ENCODE data around the gene PARP8.
"Not testable (repeated sequence)": the region's sequence is repeated elsewhere in the genome, so short reads cannot be mapped to it uniquely, and the experiment has no call there.

The PARP8 gene

GRCh38 chr5:50666261-50667022, at the start of gene PARP8:
PARP8 (plus strand) TSS chr5:50666637; CDS start chr5:50667096, 459 bp downstream.
- peak in 41 of 42 donors; percentile 20 to 78 (median 50) for DNase-seq
- intact Hi-C loops (cut with DNase I) = loop anchor here (10.0 kb wide), 1 partner anchor 78 kb away; no protein-coding TSS in a partner anchor

GRCh38 chr5:50623666-50624065, 42.8 kb upstream of the PARP8 start:
- intact Hi-C loops (cut with DNase I) = no loop called here
- no peak for DNase-seq

GRCh38 chr5:50634866-50635265, 31.6 kb upstream of the PARP8 start:
- intact Hi-C loops (cut with DNase I) = not testable (repeated sequence)
- peak in 15 of 42 donors; percentile 3 to 39 (median 16) for DNase-seq

GRCh38 chr5:50637576-50637975, 28.9 kb upstream of the PARP8 start:
- intact Hi-C loops (cut with DNase I); DNase-seq: not testable (repeated sequence)

GRCh38 chr5:50646591-50646990, 19.8 kb upstream of the PARP8 start:
- no peak for DNase-seq
- intact Hi-C loops (cut with DNase I) = no loop called here

- DNase-seq = no peak
- intact Hi-C loops (cut with DNase I) = no loop called here
Measured at GRCh38 chr5:50647726-50648125, 18.7 kb upstream of the PARP8 start.

GRCh38 chr5:50653946-50654345, 12.5 kb upstream of the PARP8 start:
- no peak for DNase-seq
- intact Hi-C loops (cut with DNase I) = no loop called here

GRCh38 chr5:50655067-50655809, 11.2 kb upstream of the PARP8 start:
- intact Hi-C loops (cut with DNase I) = no loop called here
- DNase-seq = no peak

GRCh38 chr5:50655810-50656205, 10.6 kb upstream of the PARP8 start:
- intact Hi-C loops (cut with DNase I) = no loop called here
- DNase-seq = no peak

- intact Hi-C loops (cut with DNase I) = no loop called here
- no peak for DNase-seq
Measured at GRCh38 chr5:50657044-50657443, 9.4 kb upstream of the PARP8 start.

GRCh38 chr5:50658246-50658645, 8.2 kb upstream of the PARP8 start:
- no peak for DNase-seq
- intact Hi-C loops (cut with DNase I) = no loop called here

- intact Hi-C loops (cut with DNase I) = loop anchor here (10.0 kb wide), 1 partner anchor 81 kb away; no protein-coding TSS in a partner anchor
- DNase-seq = peak in 18 of 42 donors; percentile 6 to 56 (median 28)
Measured at GRCh38 chr5:50663636-50664035, 2.8 kb upstream of the PARP8 start.

GRCh38 chr5:50665091-50665490, 1.3 kb upstream of the PARP8 start:
- intact Hi-C loops (cut with DNase I) = loop anchor here (10.0 kb wide), 1 partner anchor 80 kb away; no protein-coding TSS in a partner anchor
- no peak for DNase-seq

GRCh38 chr5:50665761-50666202, 655 bp upstream of the PARP8 start:
- intact Hi-C loops (cut with DNase I) = loop anchor here (10.0 kb wide), 1 partner anchor 79 kb away; no protein-coding TSS in a partner anchor
- peak in 15 of 42 donors; percentile 7 to 48 (median 21) for DNase-seq

- intact Hi-C loops (cut with DNase I) = loop anchor here (10.0 kb wide), 1 partner anchor 78 kb away; no protein-coding TSS in a partner anchor
- DNase-seq = peak in 40 of 42 donors; percentile 21 to 71 (median 42)
Measured at GRCh38 chr5:50667023-50667652, 701 bp downstream of the PARP8 start.

- DNase-seq = peak; percentile 9 to 80 (median 59)
- intact Hi-C loops (cut with DNase I) = loop anchor here (10.0 kb wide), 1 partner anchor 77 kb away; no protein-coding TSS in a partner anchor
Measured at GRCh38 chr5:50667653-50668595, 1.5 kb downstream of the PARP8 start.

- intact Hi-C loops (cut with DNase I) = loop anchor here (10.0 kb wide), 1 partner anchor 76 kb away; no protein-coding TSS in a partner anchor
- DNase-seq = not testable (repeated sequence)
Measured at GRCh38 chr5:50668636-50669035, 2.2 kb downstream of the PARP8 start.

- intact Hi-C loops (cut with DNase I) = no loop called here
- DNase-seq = no peak
Measured at GRCh38 chr5:50672663-50673062, 6.2 kb downstream of the PARP8 start.

All from head of caudate nucleus (tissue), 42 donors.